HG03095 (cell line): Measurements from ENCODE around the gene DALRD3.
A peak's percentile ranks its signal among the peaks of the same experiment; 100 is the strongest.
"Not testable (repeated sequence)": the region's sequence is repeated elsewhere in the genome, so short reads cannot be mapped to it uniquely, and the experiment has no call there.

Experiments
- ATAC-seq: cut with Tn5 transposase; IDR thresholded peaks from one replicate; pipeline ENCODE4 v1.9.1; 2021; ENCODE audit warnings: moderate library complexity; ENCODE audit not compliant: unreplicated experiment

DALRD3 gene

DNA sequence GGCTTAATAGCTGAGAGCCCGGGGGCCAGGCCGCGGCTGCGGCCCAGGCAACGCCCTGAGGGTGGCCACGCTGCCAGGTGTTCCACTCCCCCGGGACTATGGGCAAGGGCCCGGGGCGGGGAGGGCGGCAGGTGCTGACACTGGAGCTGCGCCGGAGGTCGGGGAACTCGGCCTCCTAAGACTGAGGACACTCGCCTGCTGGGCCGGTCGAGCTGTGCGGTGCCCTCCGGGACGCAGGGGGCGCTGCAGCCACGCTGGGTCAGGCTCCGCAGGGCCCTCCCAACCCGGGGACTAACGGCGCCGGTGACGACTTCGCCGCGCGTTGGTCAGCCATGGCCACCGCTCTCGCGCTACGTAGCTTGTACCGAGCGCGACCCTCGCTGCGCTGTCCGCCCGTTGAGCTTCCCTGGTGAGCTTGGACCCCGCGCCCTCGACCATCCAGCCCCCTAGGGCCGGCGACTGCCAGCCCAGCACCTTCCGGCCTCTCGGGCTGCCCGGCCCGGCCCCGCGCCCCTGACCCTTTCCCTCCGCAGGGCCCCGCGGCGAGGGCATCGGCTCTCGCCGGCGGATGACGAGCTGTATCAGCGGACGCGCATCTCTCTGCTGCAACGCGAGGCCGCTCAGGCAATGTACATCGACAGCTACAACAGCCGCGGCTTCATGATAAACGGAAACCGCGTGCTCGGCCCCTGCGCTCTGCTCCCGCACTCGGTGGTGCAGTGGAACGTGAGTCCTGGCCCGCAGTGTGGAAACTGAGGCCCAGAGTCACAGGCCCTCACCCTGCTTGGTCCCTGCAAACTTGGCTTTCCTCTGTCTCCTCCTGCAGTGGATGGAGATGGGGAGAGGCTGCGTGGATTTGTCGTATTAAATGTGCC is 3.7 kb upstream of the DALRD3 start, which contains the start of gene NDUFAF3:
Gene NDUFAF3 (plus strand): TSS at position 309 of the 875 bp plus-strand sequence. CDS start 24 bp downstream, at position 333.
- ATAC-seq = peak; percentile 48

DNA sequence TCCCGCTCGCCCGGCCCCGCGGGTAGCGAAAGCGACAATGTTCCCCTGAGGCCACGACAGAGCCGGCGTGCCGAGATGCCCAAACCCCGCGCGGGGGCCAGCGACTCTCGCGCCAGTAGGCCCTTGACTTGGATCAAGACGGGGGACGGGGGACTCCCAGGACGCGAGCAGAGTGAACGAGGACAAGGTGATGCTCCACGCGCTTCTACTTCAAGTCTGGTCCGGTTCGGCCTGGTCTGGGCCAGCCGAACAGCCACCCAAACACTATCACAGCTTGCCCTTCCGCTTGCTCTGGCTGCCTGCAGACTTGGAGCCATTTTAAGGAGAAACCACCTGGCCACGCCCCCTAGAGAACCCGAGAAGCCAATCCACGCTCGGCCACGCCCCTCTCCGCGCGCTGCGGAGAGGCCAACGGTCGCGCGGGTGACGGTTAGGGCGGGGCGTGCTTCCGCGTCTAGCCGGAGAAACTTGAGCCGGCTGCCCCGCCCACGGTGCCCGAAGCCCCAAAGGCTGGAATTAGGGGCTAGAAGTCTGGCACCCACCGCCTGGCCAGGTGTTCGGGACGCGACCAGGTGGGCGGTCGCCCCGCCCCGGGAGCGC is 2.9 kb upstream of the DALRD3 start:
- ATAC-seq = peak; percentile 38

DNA sequence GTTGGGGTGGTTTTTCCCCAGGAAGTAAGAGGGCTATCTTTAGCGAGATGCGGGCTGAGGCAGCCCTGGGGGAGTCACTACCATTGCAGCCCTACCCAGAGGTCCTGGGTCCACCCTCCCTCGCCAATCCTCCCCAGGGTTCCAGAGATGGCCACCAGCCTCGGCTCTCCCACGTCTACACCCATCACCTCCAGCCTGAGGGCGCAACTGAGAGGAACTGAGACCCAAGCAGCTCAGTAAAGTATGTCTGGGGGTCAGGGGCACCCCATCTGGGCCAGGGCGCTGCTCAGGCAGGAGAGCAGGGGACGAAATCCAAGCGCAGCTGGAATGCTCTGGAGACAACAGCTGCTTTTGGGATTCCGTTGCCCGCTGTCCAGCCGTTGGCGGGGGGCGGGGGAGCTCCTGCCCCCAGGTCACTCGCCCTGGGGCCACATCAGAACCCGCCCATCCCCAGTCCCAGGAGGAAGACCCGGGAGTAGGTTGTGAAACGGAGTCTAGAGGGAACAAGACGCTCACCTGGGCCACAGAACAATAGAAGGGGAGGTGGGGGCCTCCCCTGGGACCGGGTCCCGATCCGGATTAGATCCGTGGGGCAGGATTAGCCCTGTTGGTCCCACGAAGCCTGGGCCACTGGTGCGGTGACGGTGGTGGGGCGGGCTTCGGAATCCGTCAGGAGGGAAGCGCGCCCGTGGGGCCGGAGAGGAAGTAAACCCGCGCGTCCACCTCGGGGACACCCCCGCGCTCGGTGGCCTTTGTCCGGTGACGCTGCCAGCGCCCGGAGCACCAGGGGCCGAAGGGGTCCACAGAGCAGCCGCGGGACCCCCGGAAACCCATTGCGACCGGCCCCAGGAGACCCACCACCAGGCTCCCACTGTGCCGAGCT is 2.2 kb upstream of the DALRD3 start:
- ATAC-seq = peak; percentile 0

DNA sequence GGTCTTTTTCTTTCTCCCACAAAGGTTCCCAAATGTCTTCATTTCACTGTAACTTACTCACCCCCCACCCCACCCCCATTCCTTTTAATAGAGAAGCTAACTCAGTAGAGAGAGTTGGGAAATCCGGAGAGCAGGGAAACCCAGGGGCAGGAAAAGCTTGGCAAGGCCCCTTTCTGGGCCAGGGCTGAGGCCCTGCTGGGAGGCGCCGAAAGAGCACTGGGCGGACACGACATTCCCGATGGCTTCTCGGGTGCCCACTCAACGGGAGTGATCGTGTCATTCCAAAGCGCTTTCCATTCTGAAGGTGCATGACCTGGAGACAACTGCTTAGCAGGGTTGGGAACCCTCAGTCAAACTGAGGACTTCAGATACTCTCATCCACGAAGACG is 1.6 kb upstream of the DALRD3 start:
- ATAC-seq = no peak

DNA sequence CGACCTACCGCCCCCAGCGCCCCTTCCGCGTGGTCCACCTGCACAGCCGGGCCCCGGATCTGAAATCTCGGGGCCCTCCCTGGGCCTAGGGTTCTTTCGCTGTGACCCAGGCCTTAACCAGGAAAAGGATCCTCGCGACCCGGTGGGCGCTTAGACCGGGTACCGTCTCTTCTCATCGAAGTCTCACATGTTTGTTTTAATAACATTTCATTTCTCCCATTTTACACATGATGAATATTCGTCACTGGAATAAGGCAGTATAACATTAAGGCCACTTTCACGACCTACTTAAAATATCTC is 277 bp upstream of the DALRD3 start:
- ATAC-seq = no peak

DNA sequence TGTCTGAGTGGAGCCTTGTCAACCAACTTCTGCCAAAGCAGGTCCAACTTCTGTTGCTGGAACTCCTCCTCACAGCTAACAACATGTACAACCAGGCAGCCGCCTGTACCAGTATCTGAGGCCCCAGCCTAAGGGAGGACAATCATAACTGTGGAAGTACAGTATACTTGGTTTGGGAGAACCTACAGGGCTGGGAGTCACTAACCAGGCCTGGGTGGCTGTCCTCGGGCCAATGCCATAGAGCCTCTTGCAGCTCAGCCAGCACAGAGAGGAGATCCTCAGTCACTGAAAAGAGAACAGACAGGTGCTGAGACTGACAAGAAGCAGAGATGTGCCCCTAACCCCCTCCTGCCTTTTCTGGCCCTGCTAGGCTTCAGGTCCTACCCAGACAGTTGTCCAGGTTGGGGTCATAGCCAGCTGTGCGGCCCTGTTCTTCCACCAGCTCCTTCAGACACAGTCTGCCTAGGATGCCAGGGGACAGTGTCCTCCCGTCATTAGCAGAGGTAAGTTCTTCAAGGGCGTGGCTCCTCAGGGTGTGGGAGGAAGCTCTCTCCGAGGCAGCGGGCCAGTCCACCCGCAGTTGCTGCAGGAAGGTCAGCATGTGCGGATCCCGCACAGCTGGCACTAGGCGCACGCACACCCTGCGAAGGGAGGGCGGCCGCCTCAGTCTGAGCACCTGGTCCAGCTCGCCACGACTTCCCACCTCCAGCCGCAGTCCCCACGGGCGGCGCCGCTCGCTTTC is 980 bp downstream of the DALRD3 start:
- no peak for ATAC-seq

DNA sequence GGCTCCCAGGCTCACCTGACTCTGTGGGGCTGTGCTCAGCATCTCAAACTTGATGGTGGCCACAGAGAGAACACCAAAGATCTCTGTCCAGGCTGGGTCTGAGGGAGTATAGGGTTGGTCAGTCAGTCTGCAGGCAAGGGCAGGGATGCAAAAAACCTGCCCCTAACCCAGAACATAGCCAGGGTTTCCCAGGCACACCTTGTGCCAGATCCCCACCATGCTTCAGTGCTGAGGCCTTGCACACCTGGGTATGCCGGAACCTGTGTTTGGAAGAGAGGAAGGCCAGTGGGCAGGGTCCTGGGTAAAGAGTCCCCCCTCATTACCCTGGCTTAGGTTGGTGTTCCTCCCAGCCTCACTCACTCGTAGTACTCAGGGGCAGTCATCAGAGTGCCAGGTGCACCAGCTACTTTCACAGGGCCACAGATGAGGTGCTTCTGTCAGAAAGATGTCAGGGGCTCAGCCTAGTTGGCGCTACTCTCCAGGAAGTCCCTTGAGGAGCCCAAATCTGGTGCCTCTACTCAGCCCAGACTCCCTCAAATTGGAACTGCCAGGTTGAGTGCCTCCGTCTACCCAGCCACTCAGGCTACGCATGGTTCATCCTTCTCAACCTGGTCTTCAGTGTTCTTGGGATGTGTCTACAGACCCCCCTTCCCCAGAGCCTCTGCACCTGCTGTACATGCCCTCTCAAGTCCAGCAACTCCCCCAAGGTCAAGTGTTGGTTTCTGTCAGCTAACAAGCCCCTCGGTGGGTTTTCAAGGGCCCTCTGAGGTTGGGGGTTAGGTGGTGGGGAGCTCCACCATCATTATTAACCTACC is 1.8 kb downstream of the DALRD3 start:
- no peak for ATAC-seq

DNA sequence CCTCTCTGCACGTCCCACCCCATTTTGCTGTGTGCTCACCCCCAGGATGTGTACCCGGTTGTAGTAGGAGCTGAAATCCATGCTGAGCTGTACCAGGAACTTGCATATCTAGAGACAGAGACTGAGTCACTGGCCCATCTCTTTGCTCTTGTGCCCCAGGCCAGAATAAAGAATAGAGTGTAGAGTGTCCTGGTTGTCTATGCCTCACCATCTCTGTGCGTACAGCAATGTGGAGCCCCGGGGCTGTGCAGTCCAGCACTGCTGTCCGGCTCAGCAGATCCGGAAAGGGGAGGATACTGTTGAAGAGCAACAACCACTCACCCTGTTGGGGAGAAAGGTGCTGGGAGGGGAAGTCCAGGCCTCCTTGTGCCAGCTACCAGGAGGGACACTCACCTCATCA is 2.6 kb downstream of the DALRD3 start:
- ATAC-seq = no peak

DNA sequence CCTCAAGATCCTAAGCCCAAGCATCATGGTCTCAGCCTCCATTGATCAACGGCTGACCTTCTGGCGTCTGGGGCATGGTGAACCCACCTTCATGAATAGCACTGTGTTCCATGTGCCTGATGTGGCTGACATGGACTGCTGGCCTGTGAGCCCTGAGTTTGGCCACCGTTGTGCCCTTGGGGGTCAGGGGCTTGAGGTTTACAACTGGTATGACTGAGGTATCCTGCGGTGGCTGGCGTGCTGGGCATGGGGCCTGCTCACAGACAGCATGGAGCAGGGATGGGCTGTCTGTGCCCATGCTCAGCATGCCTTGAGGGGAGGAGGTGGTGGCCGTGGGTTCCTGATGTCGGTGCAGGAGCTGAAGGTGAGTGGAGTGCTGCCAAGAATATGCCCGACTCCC is 3.3 kb downstream of the DALRD3 start:
- ATAC-seq = no peak

DNA sequence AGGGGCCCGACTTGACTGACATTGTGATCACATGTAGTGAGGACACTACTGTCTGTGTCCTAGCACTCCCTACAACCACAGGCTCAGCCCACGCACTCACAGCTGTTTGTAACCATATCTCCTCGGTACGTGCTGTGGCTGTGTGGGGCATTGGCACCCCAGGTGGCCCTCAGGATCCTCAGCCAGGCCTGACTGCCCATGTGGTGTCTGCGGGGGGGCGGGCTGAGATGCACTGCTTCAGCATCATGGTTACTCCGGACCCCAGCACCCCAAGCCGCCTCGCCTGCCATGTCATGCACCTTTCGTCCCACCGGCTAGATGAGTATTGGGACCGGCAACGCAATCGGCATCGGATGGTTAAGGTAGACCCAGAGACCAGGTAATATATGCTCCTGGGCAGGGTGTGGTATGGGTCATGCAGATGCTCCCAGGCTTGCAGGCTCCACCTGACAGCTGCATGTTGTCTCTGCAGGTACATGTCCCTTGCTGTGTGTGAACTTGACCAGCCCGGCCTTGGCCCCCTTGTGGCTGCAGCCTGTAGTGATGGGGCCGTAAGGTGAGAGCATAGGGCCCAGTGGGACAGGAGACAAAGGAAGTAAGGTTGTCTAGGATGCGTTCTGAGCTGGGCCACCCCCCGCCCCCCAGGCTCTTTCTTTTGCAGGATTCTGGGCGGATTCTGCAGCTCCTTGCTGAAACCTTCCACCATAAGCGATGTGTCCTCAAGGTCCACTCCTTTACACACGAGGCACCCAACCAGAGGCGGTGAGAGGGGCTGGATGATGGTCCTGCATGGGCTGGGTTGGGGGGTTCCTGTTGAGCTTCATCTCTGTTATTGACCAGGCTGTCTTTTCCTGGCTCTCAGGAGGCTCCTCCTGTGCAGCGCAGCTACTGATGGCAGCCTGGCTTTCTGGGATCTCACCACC is 4.4 kb downstream of the DALRD3 start:
- ATAC-seq = no peak

DNA sequence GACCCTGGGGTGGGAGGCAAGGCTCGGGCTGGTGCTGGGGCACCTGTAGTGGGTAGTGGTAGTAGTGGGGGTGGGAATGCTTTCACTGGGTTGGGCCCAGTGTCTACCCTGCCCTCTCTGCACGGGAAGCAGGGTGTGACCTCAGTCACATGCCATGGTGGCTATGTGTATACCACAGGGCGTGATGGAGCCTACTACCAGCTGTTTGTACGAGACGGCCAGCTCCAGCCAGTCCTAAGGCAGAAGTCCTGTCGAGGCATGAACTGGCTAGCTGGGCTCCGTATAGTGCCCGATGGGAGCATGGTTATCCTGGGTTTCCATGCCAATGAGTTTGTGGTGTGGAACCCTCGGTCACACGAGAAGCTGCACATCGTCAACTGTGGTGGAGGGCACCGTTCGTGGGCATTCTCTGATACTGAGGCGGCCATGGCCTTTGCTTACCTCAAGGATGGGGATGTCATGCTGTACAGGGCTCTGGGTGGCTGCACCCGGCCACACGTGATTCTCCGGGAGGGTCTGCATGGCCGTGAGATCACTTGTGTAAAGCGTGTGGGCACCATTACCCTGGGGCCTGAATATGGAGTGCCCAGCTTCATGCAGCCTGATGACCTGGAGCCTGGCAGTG is 5.2 kb downstream of the DALRD3 start:
- ATAC-seq = no peak

DNA sequence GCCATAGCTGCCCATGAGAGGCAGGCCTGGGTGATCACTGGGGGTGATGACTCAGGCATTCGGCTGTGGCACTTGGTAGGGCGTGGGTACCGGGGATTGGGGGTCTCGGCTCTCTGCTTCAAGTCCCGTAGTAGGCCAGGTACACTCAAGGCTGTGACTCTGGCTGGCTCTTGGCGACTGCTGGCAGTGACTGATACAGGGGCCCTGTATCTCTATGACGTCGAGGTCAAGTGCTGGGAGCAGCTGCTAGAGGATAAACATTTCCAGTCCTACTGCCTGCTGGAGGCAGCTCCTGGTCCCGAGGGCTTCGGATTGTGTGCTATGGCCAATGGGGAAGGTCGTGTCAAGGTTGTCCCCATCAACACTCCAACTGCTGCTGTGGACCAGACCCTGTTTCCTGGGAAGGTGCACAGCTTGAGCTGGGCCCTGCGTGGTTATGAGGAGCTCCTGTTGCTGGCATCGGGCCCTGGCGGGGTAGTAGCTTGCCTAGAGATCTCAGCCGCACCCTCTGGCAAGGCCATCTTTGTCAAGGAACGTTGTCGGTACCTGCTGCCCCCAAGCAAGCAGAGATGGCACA is 5.9 kb downstream of the DALRD3 start:
- ATAC-seq = no peak

DNA sequence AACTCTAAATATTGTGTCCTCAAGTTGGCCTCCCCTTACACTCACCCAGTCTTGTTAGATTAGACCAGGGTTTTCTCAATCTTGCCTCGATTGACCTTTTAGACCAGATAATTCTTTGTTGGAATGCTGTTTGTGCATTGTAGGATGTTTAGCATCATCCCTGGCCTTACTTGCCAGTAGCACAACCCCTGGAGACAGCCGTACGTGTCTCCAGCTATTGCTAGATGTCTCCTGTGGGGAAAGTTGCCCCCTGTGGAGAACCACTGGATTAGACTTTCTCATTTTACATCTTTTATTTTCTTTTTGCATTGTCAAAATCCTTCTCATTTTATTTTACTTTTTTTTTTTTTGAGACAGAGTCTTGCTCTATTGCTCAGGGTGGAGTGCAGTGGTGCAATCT is 9.0 kb downstream of the DALRD3 start:
- ATAC-seq = no peak

DNA sequence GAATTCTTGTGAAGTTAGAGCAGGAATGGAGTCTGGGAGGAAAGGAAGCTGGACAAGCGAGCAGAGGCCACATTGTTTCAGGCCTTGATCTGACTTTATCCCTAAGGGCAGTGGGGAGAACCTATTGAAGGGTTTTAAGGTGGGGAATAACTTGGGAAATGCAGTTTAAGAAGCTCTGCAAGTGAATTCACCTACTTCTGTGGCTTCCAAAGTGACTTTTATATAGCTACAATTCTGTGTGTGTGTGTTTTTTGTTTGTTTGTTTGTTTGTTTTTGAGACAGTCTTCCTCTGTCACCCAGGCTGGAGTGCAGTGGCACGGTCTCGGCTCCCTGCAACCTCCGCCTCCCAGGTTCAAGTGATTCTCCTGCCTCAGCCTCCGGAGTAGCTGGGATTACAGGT is 9.8 kb downstream of the DALRD3 start:
- not testable (repeated sequence) for ATAC-seq

DNA sequence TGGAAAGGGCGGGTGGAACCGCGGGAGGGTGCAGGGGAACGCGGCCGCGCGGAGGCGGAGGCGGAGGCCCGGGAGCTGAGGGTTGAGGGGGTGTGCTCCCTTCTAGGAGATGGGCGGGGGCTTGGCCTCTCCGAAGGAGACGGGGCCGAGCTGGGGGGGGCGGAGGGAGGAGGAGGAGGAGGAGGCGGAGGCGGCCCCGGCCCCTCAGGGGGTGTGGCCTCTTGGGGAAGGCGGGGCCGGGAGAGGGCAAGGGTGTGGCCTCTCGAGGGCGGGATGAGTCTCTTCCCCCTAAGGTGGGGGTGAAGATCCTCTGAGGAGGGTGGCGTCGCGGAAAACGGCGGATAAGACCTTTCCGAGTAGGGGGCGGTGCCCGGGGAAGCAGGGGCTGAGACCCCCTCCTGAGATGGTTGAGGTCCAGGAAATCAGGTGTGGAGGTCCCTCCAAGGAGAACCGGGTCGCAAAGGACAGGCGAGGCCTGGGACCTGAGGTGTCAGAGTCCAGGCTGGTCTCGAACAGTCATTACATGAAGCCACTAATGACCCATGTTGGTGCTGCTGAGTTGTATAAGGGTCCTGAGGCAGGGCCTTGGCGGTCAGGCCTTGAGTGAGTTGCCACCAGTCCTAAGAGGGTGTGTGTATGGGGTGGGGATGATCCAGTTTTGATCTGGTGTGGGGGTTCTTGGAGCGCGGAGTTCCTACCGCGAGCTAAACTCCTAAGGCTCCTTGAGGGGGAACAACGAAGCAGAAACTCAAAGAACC is 10.4 kb downstream of the DALRD3 start:
- peak; percentile 39 for ATAC-seq

DNA sequence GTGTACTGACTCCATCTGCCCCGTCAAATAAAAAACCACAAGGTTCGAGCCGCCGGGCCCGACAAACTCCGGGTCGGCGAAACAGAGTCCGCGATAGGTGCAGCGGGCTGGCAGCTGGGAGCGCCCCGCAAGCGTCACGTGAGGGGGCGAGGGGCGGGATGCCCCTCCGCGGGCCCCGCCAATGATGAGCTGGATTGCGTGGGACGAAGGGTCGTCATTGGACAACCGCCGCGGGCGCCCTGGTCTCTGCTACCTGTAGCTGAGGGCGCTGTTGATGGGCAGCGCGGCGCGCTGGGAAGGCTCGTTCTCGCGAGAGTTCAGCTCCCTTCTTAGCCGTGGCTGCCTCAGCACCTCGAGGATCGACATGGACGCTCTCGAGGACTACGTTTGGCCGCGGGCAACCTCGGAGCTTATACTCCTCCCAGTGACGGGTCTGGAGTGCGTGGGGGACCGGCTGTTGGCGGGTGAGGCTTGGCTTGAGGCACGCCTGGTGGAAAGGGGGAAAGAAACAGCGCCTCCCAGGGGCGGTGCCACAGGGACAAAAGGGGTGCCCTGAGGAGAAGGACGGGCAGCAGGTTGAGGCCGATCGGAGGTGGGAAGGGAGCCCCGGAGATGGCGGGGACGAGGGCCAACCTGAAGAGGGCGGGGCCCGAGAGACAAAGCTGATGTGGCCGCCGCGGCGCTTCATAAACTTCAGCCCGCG is 11.2 kb downstream of the DALRD3 start, which contains the start of gene WDR6:
Gene WDR6 (plus strand): TSS at position 324 of the 703 bp plus-strand sequence. CDS start 41 bp downstream, at position 365.
- ATAC-seq = peak; percentile 83
